ENCODE data around the gene RANGRF.

Gene RANGRF

GRCh38 chr17:8288336-8289102 is at the start of gene RANGRF:
Gene RANGRF, plus strand, starts transcription at chr17:8288670. Its CDS starts 119 bp downstream, at chr17:8288789.
- peaks cover 44% of the 10 kb centered on the region for H3K4me1 ChIP-seq (ENCODE audit: control insufficient read depth, low read length)
- H3F3A ChIP-seq (ENCODE audit: control insufficient read depth, insufficient read depth), result peaks cover 10% of the 10 kb centered on the region
- H3K27me3 ChIP-seq (ENCODE audit: control insufficient read depth, low read length), result no peaks in the 10 kb centered on the region
- H3K27ac ChIP-seq (ENCODE audit: low read depth, low read length), result peak within 1 kb of the TSS; percentile 47
- no peaks in the 10 kb centered on the region for H3K9me2 ChIP-seq (replicated peaks; ENCODE audit: control insufficient read depth, low read length)
- H3K9me3 ChIP-seq (ENCODE audit: control insufficient read depth, insufficient read depth, low read length), result no peaks in the 10 kb centered on the region
- no peak for TF ChIP-seq CTCF (IDR thresholded peaks at IDR 0.05; ENCODE audit: low read depth, low read length, poor library complexity, severe bottlenecking)
- no peak for TF ChIP-seq EZH2phosphoT487 (IDR thresholded peaks at IDR 0.05; ENCODE audit: borderline replicate concordance, low read length)
- no peaks in the 10 kb centered on the region for H4K20me1 ChIP-seq (ENCODE audit: control insufficient read depth, insufficient read depth, low read depth, low read length)
- peak within 1 kb of the TSS; percentile 87 for H3K4me2 ChIP-seq (ENCODE audit: low read length)
- peak within 1 kb of the TSS; percentile 90 for H3K4me3 ChIP-seq (ENCODE audit: low read length)
- H3K36me3 ChIP-seq (ENCODE audit: control insufficient read depth, low read length), result peaks cover 14% of the 10 kb centered on the region
- peaks cover 18% of the 10 kb centered on the region for H3K79me2 ChIP-seq (ENCODE audit: control insufficient read depth, low read length)

GRCh38 chr17:8243827-8244226 is 44.6 kb upstream of the RANGRF start:
- H3K27ac ChIP-seq (ENCODE audit: low read depth, low read length), result 0 out of 2 replicates have a peak overlapping the region, but pooled peaks have one; percentile 27
- TF ChIP-seq CTCF (IDR thresholded peaks at IDR 0.05; ENCODE audit: low read depth, low read length, poor library complexity, severe bottlenecking) (peak; percentile 42), EZH2phosphoT487 (IDR thresholded peaks at IDR 0.05; ENCODE audit: borderline replicate concordance, low read length) (no peak)
- peaks cover 71% of the 10 kb centered on the region for H3K36me3 ChIP-seq (ENCODE audit: control insufficient read depth, low read length)
- no peak overlapping the region for H3K4me3 ChIP-seq (ENCODE audit: low read length)
- peaks cover 66% of the 10 kb centered on the region for H3K79me2 ChIP-seq (ENCODE audit: control insufficient read depth, low read length)
- peaks cover 24% of the 10 kb centered on the region for H3F3A ChIP-seq (ENCODE audit: control insufficient read depth, insufficient read depth)
- peaks cover 30% of the 10 kb centered on the region for H3K4me1 ChIP-seq (ENCODE audit: control insufficient read depth, low read length)
- H3K9me2 ChIP-seq (replicated peaks; ENCODE audit: control insufficient read depth, low read length), result no peaks in the 10 kb centered on the region
- no peaks in the 10 kb centered on the region for H3K9me3 ChIP-seq (ENCODE audit: control insufficient read depth, insufficient read depth, low read length)
- H4K20me1 ChIP-seq (ENCODE audit: control insufficient read depth, insufficient read depth, low read depth, low read length), result no peaks in the 10 kb centered on the region
- H3K27me3 ChIP-seq (ENCODE audit: control insufficient read depth, low read length), result no peaks in the 10 kb centered on the region
- no peak overlapping the region; the same call in 1 of the 2 replicates for H3K4me2 ChIP-seq (ENCODE audit: low read length)

GRCh38 chr17:8244768-8245167 is 43.7 kb upstream of the RANGRF start:
- no peak overlapping the region for H3K27ac ChIP-seq (ENCODE audit: low read depth, low read length)
- peaks cover 67% of the 10 kb centered on the region for H3K36me3 ChIP-seq (ENCODE audit: control insufficient read depth, low read length)
- H3K4me3 ChIP-seq (ENCODE audit: low read length), result no peak overlapping the region
- H4K20me1 ChIP-seq (ENCODE audit: control insufficient read depth, insufficient read depth, low read depth, low read length), result no peaks in the 10 kb centered on the region
- H3K4me2 ChIP-seq (ENCODE audit: low read length), result no peak overlapping the region
- no peaks in the 10 kb centered on the region for H3K9me2 ChIP-seq (replicated peaks; ENCODE audit: control insufficient read depth, low read length)
- peaks cover 73% of the 10 kb centered on the region for H3K79me2 ChIP-seq (ENCODE audit: control insufficient read depth, low read length)
- peaks cover 30% of the 10 kb centered on the region for H3K4me1 ChIP-seq (ENCODE audit: control insufficient read depth, low read length)
- no peaks in the 10 kb centered on the region for H3K9me3 ChIP-seq (ENCODE audit: control insufficient read depth, insufficient read depth, low read length)
- TF ChIP-seq CTCF (IDR thresholded peaks at IDR 0.05; ENCODE audit: low read depth, low read length, poor library complexity, severe bottlenecking) (no peak), EZH2phosphoT487 (IDR thresholded peaks at IDR 0.05; ENCODE audit: borderline replicate concordance, low read length) (no peak)
- no peaks in the 10 kb centered on the region for H3K27me3 ChIP-seq (ENCODE audit: control insufficient read depth, low read length)
- H3F3A ChIP-seq (ENCODE audit: control insufficient read depth, insufficient read depth), result peaks cover 25% of the 10 kb centered on the region
